Glomerular visceral epithelial cell (primary cell): ENCODE data around the gene ARHGAP6.
A peak's percentile ranks its signal among the peaks of the same experiment; 100 is the strongest.
"Not testable (repeated sequence)": the region's sequence is repeated elsewhere in the genome, so short reads cannot be mapped to it uniquely, and the experiment has no call there.

Source experiments
- DNase-seq: peaks from one replicate; pipeline ENCODE4 v3.0.0-alpha.2; 2016; ENCODE audit errors: extremely low spot score

Gene ARHGAP6

DNA sequence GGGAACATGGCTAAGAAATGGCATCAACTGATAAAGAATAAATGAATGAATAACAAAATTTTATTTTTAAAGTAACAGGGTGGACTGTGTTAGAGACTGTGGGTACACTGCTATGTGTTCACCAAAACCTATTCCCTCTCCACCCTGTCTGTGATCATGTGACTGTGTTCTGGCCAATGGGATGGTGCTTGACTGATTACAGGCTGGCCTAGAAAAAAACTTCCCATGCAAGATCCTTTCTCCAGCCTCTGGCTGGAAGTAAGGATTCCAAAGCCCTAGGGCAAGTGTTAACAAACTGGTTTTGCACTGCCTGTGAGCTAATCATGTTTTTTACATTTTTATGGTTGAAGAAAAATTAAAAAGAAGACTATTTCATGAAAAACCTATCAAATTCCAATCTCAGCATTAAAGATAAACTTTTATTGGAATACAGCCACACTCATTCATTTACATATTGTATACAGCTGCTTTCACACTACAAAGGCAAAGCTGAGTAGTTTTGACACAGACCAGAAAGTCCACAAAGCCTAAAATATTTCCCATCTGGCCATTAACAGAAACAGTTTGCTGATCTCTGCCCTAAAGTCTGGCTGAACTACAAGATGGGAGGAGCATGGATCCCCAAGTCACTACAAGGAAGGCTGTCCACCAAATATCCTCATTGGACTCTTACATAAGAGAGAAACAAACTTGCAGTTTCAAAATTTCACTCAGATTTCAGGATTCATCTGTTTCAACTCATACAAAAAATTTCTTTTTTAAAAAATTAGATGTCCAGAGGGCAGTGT lies 133.2 kb downstream of the ARHGAP6 start:
- no peak for DNase-seq

DNA sequence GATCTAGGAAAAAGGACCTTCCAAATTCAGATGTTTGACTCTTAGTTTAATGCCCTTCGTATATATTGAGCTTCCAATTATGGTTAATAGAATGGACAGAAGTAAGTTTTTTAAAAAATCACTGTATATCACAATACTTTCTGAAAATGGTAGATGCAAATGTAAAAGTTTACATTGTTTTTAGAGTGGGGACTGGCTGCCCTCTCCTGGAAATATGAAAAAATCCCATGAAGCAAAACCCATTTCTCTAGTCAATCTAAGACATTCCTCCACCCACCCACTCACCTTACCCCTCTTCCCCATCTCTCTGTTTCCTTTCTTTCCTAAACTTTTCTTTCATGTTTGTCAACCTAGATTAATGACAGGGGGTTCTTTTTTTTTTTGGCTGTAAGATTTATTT lies 134.5 kb downstream of the ARHGAP6 start:
- DNase-seq: no peak

DNA sequence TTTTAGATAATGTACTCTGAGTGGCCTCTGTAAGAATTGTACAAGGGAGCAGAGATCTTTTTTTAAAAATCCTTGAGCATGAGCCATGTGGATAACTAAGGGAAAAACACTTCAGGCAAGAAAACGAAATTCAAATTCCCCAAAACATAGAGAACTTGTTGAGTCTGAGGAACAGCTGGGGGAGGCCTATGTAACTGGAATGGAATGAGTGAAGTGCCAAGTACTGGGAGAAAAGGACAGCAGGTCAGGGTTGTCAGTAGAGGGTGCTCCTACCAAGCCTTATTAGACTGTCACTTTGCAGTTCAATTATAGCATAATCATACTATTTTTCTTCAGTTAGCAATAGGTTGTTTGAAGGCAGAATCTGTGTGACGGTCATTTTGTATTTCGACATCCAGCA lies 135.1 kb downstream of the ARHGAP6 start:
- DNase-seq: no peak

DNA sequence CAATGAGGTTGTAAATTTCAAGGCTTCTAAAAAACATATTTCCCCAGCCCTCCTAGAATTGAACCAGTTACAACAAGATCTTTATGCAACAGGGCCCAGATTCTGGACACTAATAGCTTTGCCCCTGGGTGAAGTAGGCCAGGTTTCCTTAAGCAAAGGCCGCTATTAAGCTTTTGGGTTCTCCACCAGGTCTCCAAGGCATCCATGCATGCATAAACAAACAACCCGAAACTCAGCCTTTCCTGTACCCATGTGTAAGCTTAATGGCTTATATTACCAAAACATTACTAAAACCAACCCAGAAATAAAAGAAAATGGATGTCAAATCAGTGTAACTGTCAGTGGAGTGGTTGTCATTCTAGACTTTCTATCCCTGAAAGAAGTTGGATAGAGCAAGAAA lies 137.1 kb downstream of the ARHGAP6 start:
- no peak for DNase-seq

DNA sequence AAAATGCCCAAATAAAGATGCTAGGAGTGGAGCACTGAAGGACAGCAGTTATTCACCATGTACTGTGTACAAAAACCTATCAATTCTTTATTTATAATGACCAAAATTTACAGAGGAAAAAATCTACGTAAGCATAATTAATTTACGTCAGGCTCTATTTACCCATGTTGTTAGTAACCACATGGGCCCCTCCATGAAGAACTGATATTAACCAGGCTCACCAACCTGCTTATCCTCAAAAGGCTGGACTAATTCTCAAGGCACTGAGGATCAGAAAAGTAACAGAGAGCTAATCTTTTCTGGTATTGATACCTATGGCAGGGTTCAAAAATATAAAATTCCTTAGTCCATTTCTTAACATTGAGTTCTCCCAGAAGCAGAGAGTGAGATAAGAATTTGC lies 140.0 kb downstream of the ARHGAP6 start:
- no peak for DNase-seq

DNA sequence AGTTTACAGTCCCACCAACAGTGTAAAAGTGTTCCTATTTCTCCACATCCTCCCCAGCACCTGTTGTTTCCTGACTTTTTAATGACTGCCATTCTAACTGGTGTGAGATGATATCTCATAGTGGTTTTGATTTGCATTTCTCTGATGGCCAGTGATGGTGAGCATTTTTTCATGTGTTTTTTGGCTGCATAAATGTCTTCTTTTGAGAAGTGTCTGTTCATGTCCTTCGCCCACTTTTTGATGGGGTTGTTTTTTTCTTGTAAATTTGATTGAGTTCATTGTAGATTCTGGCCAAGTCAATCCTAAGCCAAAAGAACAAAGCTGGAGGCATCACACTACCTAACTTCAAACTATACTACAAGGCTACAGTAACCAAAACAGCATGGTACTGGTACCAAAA lies 146.5 kb downstream of the ARHGAP6 start:
- DNase-seq: not testable (repeated sequence)

DNA sequence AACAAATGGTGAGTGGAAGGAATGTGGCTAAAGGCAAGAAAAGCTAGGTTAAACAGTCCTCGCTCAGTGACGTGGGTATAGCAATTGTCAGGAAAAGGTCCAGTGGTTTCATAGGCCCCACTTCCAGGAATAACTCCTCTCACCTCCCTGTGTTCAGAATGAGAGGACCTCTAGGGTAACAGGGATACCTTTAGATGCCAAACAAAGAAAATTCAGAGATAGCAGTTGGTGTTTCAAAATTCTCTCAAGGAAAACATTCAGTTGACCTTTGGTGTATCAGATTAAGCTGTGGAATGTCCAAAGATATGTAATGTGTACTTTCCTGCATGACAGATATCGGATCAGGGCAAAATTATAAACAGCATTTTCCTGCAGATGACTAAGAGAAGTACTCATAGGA lies 155.9 kb downstream of the ARHGAP6 start:
- no peak for DNase-seq

DNA sequence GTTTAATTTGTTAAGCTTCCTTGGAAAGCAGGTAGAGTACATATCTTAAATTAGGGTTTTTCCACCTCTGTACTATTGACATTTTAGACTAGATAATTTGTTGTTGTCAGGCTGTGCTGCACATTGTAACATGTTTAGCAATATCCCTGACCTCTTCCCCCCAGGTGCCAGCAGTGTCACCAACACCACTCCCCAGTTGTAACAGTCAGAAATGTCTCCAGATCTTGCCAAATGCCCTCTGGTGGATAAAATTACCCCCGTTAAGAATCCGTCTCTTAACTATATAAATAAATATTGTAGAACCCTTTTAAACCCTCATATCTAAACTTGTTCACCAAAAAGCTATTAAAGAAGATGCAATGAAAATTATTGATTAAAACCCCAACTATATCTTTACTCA lies 161.5 kb downstream of the ARHGAP6 start:
- DNase-seq: no peak

DNA sequence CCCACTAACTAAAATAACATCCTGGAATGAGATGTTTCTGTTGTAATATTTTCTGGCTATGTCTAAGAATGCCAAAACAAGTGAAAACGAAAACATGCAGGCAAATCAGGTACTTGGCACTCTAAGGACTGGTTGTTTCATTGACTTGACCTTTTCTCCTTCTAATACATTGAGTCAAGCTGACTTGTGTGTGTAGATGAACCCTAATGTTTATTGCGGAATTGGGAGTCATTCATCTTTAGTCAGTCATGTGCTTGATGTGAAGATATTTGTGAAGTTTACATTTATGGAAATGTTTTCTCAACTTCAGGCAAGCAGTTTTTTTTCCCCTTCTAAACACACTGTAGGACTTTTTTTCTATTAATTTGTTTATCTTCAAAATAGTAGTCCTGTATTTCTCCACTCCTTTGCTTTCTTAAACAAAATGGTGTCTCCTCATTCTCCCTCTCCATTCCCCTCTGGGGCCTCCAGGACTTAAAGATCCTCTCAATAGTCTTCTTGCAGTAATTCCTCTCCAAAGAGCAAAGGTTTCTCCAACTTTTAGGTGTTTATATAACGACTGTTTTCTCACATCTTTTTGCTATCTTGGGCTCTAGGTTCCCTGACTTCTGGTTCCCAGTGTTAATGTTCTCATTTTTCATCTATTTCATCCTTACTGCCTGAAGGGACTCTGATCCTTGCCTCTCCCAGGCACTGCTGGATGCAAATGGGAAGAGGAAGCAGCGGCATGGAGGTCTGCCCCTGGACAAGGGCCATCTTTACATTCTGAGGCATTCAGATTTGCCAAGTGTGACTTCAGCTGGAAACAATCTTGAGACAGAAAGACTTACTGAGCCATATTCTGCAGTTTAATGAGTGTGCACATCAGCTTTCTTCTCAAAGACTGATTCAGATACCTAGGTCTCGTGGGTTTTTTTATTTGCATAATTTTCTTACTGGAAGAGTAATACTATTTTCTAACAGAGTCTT lies 166.4 kb downstream of the ARHGAP6 start:
- peak; percentile 72 for DNase-seq

DNA sequence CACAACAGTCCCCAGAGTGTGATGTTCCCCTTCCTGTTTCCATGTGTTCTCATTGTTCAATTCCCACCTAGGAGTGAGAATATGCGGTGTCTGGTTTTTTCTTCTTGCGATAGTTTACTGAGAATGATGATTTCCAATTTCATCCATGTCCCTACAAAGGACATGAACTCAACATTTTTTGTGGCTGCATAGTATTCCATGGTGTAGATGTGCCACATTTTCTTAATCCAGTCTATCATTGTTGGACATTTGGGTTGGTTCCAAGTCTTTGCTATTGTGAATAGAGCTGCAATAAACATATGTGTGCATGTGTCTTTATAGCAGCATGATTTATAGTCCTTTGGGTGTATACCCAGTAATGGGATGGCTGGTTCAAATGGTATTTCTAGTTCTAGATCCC lies 174.3 kb downstream of the ARHGAP6 start:
- DNase-seq: not testable (repeated sequence)

DNA sequence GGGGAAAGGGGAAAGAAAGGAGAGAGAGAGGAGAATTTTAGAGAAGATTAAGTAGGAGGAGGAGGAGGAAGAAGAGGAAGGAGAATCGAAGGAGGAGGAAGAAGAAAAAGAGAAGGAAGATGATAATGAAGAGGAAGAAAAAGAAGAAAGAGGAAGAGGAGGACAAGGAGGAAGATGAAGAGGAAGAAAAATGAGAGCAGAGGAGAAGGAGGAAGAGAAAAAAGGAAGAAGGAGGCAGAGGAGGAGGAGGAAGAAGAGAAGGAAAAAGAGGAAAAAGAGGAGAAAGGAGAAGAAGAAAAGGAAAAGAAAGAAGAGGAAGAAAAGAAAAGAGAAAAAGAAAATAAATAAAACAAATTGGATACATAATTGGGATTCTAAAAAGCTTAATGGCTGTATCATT lies 181.4 kb downstream of the ARHGAP6 start:
- no peak for DNase-seq

DNA sequence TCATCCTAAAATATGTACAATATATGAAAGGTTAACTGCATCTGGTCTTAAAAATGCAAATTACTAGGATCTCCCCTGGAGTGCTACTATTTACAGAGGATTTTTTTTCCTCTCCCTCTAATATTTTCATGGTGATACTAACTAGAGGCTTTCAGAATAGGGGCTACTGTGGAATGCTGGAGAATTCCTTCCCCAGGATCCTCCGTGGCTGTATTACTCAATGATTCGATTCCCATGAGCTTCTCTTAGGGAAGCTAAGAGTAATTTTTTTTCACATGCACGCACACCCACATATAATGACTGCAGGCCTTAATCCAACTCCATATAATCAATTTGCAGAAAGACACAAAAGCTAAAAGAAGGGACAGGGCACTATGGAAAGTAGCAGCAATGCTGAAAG lies 184.7 kb downstream of the ARHGAP6 start:
- no peak for DNase-seq

DNA sequence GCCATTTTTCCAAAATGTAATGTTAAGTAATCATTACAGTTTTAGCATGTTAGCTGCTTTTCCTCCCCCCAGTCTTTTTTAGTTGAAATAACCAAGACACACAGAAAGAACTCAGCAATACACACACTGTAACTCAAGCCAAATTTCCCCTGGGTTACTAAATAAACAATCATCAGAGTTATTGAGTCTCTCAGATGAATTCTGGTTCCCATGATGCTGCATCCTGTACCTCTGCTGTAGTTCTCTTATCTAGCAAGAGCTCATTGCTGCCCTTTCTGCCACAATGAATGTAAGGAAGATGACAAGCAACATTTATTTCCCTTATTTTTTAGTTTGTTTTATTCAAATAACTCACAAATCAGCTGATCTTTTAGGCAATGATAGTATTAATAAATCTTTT lies 185.1 kb downstream of the ARHGAP6 start:
- DNase-seq: no peak

DNA sequence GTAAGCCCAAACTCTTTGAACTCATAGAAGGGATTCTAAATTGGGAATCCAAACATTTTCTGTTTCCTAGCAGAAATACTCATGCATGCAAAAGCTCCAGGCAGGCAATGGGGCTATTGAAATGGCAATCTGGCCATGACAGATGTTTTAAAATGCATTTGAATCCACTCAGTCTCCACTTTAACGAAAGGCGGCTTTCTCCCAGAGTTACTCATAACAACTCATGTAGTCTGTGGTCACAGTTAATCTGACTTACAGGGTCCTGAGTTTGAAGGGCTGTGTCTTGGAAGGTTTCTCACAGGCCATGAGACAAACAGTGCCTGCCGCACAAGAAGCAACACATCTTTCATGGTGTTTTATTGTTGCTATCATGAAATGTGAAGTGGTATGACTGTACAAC lies 186.8 kb downstream of the ARHGAP6 start:
- DNase-seq: no peak

DNA sequence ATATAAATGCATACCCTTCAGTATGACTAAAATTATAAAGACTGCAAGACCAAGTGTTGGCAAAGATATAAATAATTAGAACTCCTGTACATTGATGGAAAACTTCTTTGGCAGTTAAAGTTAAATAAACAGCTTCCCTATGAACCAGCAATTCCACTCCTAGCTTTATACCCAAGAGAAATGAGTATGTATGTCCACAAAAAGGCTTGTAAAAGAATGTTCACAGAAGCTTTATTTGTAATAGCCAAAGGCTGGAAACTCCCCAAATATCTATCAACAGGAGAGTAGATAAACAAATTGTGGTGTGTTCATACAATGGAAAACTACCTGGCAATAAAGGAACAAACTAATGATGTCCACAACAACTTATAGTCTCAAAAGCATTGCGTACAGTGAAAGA lies 187.7 kb downstream of the ARHGAP6 start:
- no peak for DNase-seq

DNA sequence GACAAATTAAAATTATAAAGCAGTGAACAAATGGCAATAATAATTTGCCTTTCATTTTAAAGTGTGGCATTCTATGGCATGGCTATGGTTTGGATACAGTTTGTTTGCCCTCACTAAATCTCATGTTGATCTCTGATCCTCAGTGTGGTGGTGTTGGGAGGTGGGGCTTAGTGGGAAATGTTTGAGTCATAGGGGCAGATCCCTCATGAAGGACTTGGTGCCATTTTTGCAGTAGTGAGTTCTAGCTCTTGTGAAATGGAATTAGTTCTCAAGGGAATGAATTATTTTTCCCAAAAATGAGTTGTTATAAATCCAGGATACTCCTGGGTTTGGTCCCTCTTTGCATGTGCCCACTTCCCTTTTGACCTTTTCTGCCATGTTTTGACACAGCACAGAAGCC lies 191.1 kb downstream of the ARHGAP6 start:
- DNase-seq: no peak

DNA sequence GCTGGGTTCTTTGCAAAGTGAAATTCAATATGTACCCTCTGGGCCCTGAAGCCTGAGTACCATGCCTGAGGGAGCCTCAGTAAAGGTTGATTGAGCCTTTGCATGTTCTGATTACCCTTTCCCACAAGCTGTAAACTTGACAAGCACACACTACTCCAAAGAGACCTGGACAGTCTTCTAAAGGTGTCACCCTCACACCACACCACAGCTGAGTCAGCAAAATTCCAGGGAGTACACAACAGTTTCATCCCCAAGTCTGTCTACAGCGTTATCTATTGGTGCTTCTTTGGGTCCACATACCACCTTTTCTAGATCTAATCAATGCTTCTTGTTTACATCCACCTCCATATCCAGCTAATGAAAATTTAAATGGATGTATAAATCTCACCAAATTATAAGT lies 191.7 kb downstream of the ARHGAP6 start:
- no peak for DNase-seq

DNA sequence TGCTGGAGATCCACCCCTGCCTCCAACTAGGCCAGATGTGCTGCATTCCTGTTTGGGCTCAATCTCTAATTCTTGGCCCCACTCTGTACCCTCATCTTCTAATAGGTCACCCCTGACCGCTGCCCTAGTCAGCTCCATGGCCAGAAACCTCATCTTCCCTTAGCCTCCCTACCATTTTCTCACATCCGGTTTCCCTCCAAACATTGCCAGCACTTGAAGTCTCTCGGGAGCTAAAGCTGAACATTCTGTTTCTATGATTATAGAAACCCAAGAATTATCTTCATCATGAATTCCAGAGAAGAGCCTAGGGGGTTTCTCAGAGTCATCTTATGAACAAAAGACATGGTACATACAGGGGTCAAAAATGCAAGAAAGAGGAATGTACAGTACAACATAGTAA lies 192.8 kb downstream of the ARHGAP6 start:
- no peak for DNase-seq

DNA sequence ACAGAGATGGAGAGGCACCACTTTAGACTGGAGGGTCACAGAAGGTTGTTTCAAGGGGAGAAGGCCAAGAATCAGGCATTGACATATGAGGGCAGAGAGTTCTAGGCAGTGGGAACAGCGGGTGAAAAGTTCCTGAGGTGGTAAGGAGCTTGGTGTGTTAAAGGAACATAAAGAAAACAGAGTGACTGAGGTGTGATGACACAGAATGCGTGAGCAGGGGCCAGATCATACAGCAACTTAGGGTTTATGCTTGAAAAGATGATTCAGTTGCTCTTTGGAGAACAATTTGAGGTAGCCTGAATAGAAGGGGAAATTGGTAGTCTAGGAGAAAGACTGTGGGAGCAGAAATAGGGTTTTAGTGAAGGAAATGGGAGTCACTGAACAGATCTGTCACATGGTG lies 193.3 kb downstream of the ARHGAP6 start:
- DNase-seq: no peak

DNA sequence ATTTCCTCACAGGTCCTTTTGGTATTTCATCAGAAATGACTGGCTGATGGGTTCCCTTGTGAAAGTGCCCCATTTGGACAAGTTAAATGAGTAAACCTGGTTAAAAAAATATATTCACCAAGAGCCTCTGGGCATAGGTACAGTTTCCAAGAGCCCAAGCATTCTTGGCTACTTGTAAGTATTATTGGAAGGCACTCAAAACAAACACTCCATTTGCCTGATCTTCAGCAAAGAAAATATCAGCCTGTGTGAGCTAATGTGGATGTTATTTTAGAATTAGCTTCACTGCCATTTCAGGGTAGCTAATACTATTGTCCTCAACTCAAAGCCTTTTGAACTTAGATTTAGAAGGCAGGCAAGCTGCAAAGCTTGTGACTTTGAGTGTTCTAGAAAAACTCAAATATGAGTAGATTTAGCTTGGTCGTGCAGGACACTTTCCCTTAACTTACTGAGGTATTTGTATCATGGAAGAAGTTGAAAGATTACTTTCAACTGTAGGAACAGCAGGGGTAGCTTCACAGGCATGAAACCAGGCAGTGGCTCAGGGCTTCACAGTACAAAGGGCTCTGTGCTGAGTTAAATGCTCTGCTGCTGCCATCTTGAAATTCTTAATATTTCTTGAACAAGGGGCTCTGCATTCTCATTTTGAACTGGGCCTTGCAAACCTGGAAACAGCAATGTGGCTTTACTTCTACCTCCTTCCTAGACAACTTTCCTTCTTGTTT lies 195.3 kb downstream of the ARHGAP6 start:
- peak; percentile 38 for DNase-seq

DNA sequence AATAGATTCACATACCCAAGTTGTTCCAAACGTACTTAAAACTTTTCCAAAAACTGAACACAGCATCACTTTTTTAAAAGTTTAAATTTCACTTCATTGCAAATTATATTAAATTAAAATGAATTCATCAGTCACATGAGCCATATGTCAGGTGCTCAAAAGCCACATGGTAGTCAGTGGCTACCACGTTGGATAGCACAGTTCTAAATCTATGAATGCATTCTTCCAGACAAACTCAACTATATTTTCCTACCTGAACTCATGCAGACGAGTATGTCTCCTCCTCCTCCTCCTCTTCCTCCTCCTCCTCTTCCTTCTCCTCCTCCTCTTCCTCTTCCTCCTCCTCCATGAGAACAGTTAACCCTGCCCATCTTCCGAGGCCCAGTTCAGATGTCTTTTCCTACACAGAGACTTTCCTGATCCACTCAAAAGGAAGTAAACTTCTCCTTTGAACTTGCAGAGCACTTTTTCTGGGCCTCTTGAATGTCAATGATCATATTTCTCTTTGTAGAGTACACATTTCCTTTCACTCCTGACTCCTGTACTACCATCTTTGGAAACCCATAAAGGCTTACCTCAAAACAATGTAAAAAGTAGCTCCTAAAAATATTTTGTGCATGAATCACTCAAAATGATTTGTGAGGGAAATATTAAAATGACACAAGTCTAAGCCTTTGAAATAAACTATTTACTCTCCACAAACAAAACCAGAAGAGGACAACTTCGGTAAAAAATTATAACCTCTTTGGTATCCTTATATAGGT lies 199.9 kb downstream of the ARHGAP6 start:
- no peak for DNase-seq
